HepG2 (cell line): ENCODE data around the gene CTSA. TPM values are rescaled to one million over a fixed set of nuclear protein-coding genes. Genes with fewer than 3 reads are reported as not detected.

Experiments
- GATA4 ChIP-seq: sonication (generic); IDR thresholded peaks from 2 replicates; pipeline ENCODE4 v1.6.1; 2016; ENCODE audit warnings: antibody characterized with exemption, low read depth, borderline replicate concordance
- HNF4A ChIP-seq: sonication (generic); formaldehyde crosslinking; IDR thresholded peaks from 2 replicates; pipeline ENCODE4 v1.4.0; 2020; ENCODE audit warnings: missing genetic modification reagents
- NCOA5 ChIP-seq: sonication (generic); formaldehyde crosslinking; IDR thresholded peaks from 2 replicates; pipeline ENCODE4 v1.4.0; 2020; ENCODE audit warnings: missing genetic modification reagents
- PCBP1 ChIP-seq: fragments of 200-400 bp; formaldehyde crosslinking; IDR thresholded peaks from 2 replicates; pipeline ENCODE4 v1.6.1; 2017; ENCODE audit warnings: mild to moderate bottlenecking, low read depth, low read length, borderline replicate concordance
- SALL1 ChIP-seq: sonication (generic); formaldehyde crosslinking; IDR thresholded peaks from 2 replicates; pipeline ENCODE4 v1.8.0; 2022; ENCODE audit warnings: mild to moderate bottlenecking, missing genetic modification reagents
- STAT5B ChIP-seq: sonication (generic); formaldehyde crosslinking; IDR thresholded peaks from 2 replicates; pipeline ENCODE4 v1.4.0; 2020; ENCODE audit warnings: missing genetic modification reagents
- U2AF1 ChIP-seq: fragments of 200-400 bp; formaldehyde crosslinking; optimal IDR thresholded peaks from 2 replicates; pipeline ENCODE3; 2017; ENCODE audit warnings: mild to moderate bottlenecking, low read depth, low read length
- ZNF24 ChIP-seq: fragments of 450-650 bp; IDR thresholded peaks from 2 replicates; pipeline ENCODE4 v1.6.1; 2017; ENCODE audit warnings: antibody characterized with exemption, mild to moderate bottlenecking
- ZNF546 ChIP-seq: sonication (generic); formaldehyde crosslinking; conservative IDR thresholded peaks from 2 replicates; pipeline ENCODE4 v1.8.1; 2023; ENCODE audit warnings: mild to moderate bottlenecking, missing genetic modification reagents
- polyA plus RNA-seq, 8 experiments: library from polyadenylated mRNA; depleted of rRNA in 3 of 8; stranded (reverse) in 7 of 8; unstranded in 1 of 8; fragments of >200 nt; fragmentation: Illumina TruSeq in 4 of 8; extraction: Trizol in 4 of 8; gene quantifications; 2 replicates each; pipeline versions ENCODE4 v1.2.1 to v1.2.3, GENCODE V29; 2011 to 2016; ENCODE audit warnings: low read depth in 4 of 8, missing spikeins in 1 of 8, mixed read lengths in 1 of 8; ENCODE audit not compliant: insufficient read depth in 1 of 8
- total RNA-seq, 5 experiments: library from RNA; depleted of rRNA; stranded (reverse); fragments of >200 nt; fragmentation: Illumina TruSeq; extraction: Trizol; gene quantifications; 2 replicates each; pipeline ENCODE4 v1.2.3, GENCODE V29; 2016; ENCODE audit warnings: low read depth in 1 of 5
- TF ChIP-seq, protein P1 (sequence below): sonication (generic); formaldehyde crosslinking; IDR thresholded peaks from 2 replicates; pipeline ENCODE4 v1.8.0; 2022; ENCODE audit warnings: mild to moderate bottlenecking, missing genetic modification reagents; ENCODE audit not compliant: insufficient replicate concordance
- TF ChIP-seq, protein P2 (sequence below): sonication (generic); formaldehyde crosslinking; IDR thresholded peaks from 2 replicates; pipeline ENCODE4 v1.4.0; 2020; ENCODE audit warnings: mild to moderate bottlenecking, missing genetic modification reagents, borderline replicate concordance
- TF ChIP-seq, protein P3 (sequence below): sonication (generic); formaldehyde crosslinking; conservative IDR thresholded peaks from 2 replicates; pipeline ENCODE4 v1.8.1; 2023; ENCODE audit warnings: missing genetic modification reagents
- TF ChIP-seq, protein P4 (sequence below): sonication (generic); formaldehyde crosslinking; conservative IDR thresholded peaks from 2 replicates; pipeline ENCODE4 v1.4.0; 2020; ENCODE audit warnings: missing genetic modification reagents
- TF ChIP-seq, protein P5 (sequence below): sonication (generic); formaldehyde crosslinking; IDR thresholded peaks from 2 replicates; pipeline ENCODE4 v1.4.0; 2020; ENCODE audit warnings: missing genetic modification reagents, mild to moderate bottlenecking, borderline replicate concordance
- TF ChIP-seq, protein P6 (sequence below): sonication (generic); formaldehyde crosslinking; IDR thresholded peaks from 2 replicates; pipeline ENCODE4 v1.5.1; 2020; ENCODE audit warnings: missing genetic modification reagents, mild to moderate bottlenecking, borderline replicate concordance

Gene CTSA
- total and polyA plus RNA-seq, 2 of the 13 experiments (the other 11 are each of a cell fraction or from before 2014, with no cell fraction given) = 202 to 231 TPM

DNA sequence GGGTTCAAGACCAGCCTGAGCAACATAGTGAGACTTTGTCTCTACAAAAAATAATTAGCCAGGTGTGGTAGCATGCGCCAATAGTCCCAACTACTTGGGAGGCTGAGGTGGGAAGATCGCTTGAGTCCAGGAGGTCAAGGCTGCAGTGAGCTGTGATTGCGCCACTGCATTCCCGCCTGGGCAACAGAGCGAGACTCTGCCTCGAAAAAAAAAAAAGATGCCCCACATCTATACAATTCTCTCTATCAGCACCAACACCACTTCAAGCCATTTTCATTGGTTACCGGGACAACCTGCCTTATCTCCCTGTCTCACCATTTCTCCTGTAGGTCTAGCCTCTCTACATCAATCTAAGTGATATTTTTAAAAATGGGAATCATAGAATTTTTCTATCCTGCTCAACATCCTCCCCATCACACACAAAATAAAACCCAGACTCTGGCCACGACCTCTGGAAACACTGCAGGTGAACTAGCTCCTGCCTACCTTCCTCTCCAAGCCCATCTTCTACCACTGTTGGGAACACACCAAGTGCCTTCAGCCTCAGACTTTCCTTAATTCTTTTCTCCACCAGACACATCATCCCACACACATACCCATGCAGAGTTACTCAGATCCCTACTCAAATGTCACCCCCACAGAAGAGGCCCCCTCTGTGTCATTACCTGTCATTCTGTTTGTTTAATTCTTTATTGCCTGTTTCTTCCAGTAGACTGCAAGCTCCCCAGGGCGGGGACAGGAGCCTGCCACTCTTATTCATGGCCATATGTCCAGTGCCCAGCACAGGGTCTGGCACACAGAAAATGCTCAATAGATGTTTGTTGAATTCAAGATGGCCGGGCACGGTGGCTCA, 30.4 kb downstream of the CTSA start (continued):
- TF ChIP-seq, protein P1, sequence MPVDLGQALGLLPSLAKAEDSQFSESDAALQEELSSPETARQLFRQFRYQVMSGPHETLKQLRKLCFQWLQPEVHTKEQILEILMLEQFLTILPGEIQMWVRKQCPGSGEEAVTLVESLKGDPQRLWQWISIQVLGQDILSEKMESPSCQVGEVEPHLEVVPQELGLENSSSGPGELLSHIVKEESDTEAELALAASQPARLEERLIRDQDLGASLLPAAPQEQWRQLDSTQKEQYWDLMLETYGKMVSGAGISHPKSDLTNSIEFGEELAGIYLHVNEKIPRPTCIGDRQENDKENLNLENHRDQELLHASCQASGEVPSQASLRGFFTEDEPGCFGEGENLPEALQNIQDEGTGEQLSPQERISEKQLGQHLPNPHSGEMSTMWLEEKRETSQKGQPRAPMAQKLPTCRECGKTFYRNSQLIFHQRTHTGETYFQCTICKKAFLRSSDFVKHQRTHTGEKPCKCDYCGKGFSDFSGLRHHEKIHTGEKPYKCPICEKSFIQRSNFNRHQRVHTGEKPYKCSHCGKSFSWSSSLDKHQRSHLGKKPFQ (CRISPR knock-in tag) = no peak
- TF ChIP-seq, protein P2, sequence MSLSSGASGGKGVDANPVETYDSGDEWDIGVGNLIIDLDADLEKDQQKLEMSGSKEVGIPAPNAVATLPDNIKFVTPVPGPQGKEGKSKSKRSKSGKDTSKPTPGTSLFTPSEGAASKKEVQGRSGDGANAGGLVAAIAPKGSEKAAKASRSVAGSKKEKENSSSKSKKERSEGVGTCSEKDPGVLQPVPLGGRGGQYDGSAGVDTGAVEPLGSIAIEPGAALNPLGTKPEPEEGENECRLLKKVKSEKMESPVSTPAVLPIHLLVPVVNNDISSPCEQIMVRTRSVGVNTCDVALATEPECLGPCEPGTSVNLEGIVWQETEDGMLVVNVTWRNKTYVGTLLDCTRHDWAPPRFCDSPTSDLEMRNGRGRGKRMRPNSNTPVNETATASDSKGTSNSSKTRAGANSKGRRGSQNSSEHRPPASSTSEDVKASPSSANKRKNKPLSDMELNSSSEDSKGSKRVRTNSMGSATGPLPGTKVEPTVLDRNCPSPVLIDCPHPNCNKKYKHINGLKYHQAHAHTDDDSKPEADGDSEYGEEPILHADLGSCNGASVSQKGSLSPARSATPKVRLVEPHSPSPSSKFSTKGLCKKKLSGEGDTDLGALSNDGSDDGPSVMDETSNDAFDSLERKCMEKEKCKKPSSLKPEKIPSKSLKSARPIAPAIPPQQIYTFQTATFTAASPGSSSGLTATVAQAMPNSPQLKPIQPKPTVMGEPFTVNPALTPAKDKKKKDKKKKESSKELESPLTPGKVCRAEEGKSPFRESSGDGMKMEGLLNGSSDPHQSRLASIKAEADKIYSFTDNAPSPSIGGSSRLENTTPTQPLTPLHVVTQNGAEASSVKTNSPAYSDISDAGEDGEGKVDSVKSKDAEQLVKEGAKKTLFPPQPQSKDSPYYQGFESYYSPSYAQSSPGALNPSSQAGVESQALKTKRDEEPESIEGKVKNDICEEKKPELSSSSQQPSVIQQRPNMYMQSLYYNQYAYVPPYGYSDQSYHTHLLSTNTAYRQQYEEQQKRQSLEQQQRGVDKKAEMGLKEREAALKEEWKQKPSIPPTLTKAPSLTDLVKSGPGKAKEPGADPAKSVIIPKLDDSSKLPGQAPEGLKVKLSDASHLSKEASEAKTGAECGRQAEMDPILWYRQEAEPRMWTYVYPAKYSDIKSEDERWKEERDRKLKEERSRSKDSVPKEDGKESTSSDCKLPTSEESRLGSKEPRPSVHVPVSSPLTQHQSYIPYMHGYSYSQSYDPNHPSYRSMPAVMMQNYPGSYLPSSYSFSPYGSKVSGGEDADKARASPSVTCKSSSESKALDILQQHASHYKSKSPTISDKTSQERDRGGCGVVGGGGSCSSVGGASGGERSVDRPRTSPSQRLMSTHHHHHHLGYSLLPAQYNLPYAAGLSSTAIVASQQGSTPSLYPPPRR (CRISPR knock-in tag) = 0 out of 2 replicates have a peak, but pooled peaks have one; percentile 39
- TF ChIP-seq GATA4 (no peak), SALL1 (CRISPR knock-in tag) (peak; percentile 40), ZNF24 (no peak), HNF4A (CRISPR knock-in tag) (peak; percentile 89), PCBP1 (no peak), NCOA5 (CRISPR knock-in tag) (no peak), U2AF1 (no peak), ZNF546 (CRISPR knock-in tag) (no peak), STAT5B (CRISPR knock-in tag) (no peak)
- TF ChIP-seq, protein P3, sequence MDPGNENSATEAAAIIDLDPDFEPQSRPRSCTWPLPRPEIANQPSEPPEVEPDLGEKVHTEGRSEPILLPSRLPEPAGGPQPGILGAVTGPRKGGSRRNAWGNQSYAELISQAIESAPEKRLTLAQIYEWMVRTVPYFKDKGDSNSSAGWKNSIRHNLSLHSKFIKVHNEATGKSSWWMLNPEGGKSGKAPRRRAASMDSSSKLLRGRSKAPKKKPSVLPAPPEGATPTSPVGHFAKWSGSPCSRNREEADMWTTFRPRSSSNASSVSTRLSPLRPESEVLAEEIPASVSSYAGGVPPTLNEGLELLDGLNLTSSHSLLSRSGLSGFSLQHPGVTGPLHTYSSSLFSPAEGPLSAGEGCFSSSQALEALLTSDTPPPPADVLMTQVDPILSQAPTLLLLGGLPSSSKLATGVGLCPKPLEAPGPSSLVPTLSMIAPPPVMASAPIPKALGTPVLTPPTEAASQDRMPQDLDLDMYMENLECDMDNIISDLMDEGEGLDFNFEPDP (CRISPR knock-in tag) = no peak
- TF ChIP-seq, protein P4, sequence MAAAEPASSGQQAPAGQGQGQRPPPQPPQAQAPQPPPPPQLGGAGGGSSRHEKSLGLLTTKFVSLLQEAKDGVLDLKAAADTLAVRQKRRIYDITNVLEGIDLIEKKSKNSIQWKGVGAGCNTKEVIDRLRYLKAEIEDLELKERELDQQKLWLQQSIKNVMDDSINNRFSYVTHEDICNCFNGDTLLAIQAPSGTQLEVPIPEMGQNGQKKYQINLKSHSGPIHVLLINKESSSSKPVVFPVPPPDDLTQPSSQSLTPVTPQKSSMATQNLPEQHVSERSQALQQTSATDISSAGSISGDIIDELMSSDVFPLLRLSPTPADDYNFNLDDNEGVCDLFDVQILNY (CRISPR knock-in tag) = no peak
- TF ChIP-seq, protein P5, sequence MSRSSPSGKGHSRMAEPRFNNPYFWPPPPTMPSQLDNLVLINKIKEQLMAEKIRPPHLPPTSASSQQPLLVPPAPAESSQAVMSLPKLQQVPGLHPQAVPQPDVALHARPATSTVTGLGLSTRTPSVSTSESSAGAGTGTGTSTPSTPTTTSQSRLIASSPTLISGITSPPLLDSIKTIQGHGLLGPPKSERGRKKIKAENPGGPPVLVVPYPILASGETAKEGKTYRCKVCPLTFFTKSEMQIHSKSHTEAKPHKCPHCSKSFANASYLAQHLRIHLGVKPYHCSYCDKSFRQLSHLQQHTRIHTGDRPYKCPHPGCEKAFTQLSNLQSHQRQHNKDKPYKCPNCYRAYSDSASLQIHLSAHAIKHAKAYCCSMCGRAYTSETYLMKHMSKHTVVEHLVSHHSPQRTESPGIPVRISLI = peak; percentile 94
- TF ChIP-seq, protein P6, sequence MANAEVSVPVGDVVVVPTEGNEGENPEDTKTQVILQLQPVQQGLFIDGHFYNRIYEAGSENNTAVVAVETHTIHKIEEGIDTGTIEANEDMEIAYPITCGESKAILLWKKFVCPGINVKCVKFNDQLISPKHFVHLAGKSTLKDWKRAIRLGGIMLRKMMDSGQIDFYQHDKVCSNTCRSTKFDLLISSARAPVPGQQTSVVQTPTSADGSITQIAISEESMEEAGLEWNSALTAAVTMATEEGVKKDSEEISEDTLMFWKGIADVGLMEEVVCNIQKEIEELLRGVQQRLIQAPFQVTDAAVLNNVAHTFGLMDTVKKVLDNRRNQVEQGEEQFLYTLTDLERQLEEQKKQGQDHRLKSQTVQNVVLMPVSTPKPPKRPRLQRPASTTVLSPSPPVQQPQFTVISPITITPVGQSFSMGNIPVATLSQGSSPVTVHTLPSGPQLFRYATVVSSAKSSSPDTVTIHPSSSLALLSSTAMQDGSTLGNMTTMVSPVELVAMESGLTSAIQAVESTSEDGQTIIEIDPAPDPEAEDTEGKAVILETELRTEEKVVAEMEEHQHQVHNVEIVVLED (CRISPR knock-in tag) = no peak
